ENCODE data around the gene CIDEA. TPM values are rescaled to one million over a fixed set of nuclear protein-coding genes. Genes with fewer than 3 reads are reported as not detected.
"Not testable (repeated sequence)": the region's sequence is repeated elsewhere in the genome, so short reads cannot be mapped to it uniquely, and the experiment has no call there.

The CIDEA gene
- total RNA-seq, result not detected

GRCh38 chr18:12254136-12254819 lies at the start of gene CIDEA:
Gene CIDEA (plus strand): TSS chr18:12254361. CDS start chr18:12254384, 23 bp downstream.
- DNase-seq, result no peak
- H3K9me3 Mint-ChIP-seq, result no peaks in the 10 kb centered on the region
- no peak within 1 kb of the TSS for H3K4me3 Mint-ChIP-seq
- H3K27me3 Mint-ChIP-seq (ENCODE audit: low read depth), result peaks cover 50% of the 10 kb centered on the region
- CTCF ChIA-PET, result interaction anchor here (0.6 kb wide), 1 partner anchor 18 kb away, joined by 3 read pairs; no protein-coding TSS in a partner anchor
- H3K36me3 Mint-ChIP-seq (ENCODE audit: low read depth), result no peaks in the 10 kb centered on the region
- intact Hi-C loops (cut with micrococcal nuclease), result no loop called here
- H3K4me1 Mint-ChIP-seq (ENCODE audit: low read depth), result peaks cover 2% of the 10 kb centered on the region
- H3K27ac Mint-ChIP-seq, result no peak within 1 kb of the TSS

GRCh38 chr18:12208296-12209153 lies 45.6 kb upstream of the CIDEA start:
- H3K9me3 Mint-ChIP-seq; intact Hi-C loops (cut with micrococcal nuclease); H3K27me3 Mint-ChIP-seq (ENCODE audit: low read depth); H3K27ac Mint-ChIP-seq; H3K36me3 Mint-ChIP-seq (ENCODE audit: low read depth); H3K4me3 Mint-ChIP-seq; DNase-seq; H3K4me1 Mint-ChIP-seq (ENCODE audit: low read depth); CTCF ChIA-PET: not testable (repeated sequence)

GRCh38 chr18:12212308-12212707 lies 41.9 kb upstream of the CIDEA start:
- peaks cover 18% of the 10 kb centered on the region for H3K27me3 Mint-ChIP-seq (ENCODE audit: low read depth)
- H3K4me1 Mint-ChIP-seq (ENCODE audit: low read depth); H3K36me3 Mint-ChIP-seq (ENCODE audit: low read depth); H3K9me3 Mint-ChIP-seq; H3K4me3 Mint-ChIP-seq; intact Hi-C loops (cut with micrococcal nuclease); CTCF ChIA-PET; H3K27ac Mint-ChIP-seq; DNase-seq: not testable (repeated sequence)

- H3K4me3 Mint-ChIP-seq; CTCF ChIA-PET; DNase-seq; H3K36me3 Mint-ChIP-seq (ENCODE audit: low read depth); H3K27ac Mint-ChIP-seq; H3K4me1 Mint-ChIP-seq (ENCODE audit: low read depth); H3K9me3 Mint-ChIP-seq; intact Hi-C loops (cut with micrococcal nuclease): not testable (repeated sequence)
- peaks cover 18% of the 10 kb centered on the region for H3K27me3 Mint-ChIP-seq (ENCODE audit: low read depth)
Observed at GRCh38 chr18:12214296-12215005, 39.7 kb upstream of the CIDEA start.

GRCh38 chr18:12216471-12216870 lies 37.7 kb upstream of the CIDEA start:
- H3K27me3 Mint-ChIP-seq (ENCODE audit: low read depth), result peaks cover 15% of the 10 kb centered on the region
- H3K4me3 Mint-ChIP-seq; H3K36me3 Mint-ChIP-seq (ENCODE audit: low read depth); CTCF ChIA-PET; H3K4me1 Mint-ChIP-seq (ENCODE audit: low read depth); H3K27ac Mint-ChIP-seq; H3K9me3 Mint-ChIP-seq; DNase-seq; intact Hi-C loops (cut with micrococcal nuclease): not testable (repeated sequence)

GRCh38 chr18:12218603-12219002 lies 35.6 kb upstream of the CIDEA start:
- CTCF ChIA-PET; H3K27ac Mint-ChIP-seq; DNase-seq; intact Hi-C loops (cut with micrococcal nuclease); H3K36me3 Mint-ChIP-seq (ENCODE audit: low read depth); H3K9me3 Mint-ChIP-seq; H3K4me3 Mint-ChIP-seq; H3K4me1 Mint-ChIP-seq (ENCODE audit: low read depth): not testable (repeated sequence)
- H3K27me3 Mint-ChIP-seq (ENCODE audit: low read depth), result peaks cover 15% of the 10 kb centered on the region

- H3K36me3 Mint-ChIP-seq (ENCODE audit: low read depth); H3K9me3 Mint-ChIP-seq: not testable (repeated sequence)
Observed at GRCh38 chr18:12222041-12222440, 32.1 kb upstream of the CIDEA start.

GRCh38 chr18:12223326-12223725 lies 30.8 kb upstream of the CIDEA start:
- DNase-seq; CTCF ChIA-PET; H3K27me3 Mint-ChIP-seq (ENCODE audit: low read depth); H3K9me3 Mint-ChIP-seq; H3K36me3 Mint-ChIP-seq (ENCODE audit: low read depth); intact Hi-C loops (cut with micrococcal nuclease); H3K4me3 Mint-ChIP-seq; H3K4me1 Mint-ChIP-seq (ENCODE audit: low read depth); H3K27ac Mint-ChIP-seq: not testable (repeated sequence)

More at GRCh38 chr18:12222041-12222440, 32.1 kb upstream of the CIDEA start:
- H3K27ac Mint-ChIP-seq; H3K4me3 Mint-ChIP-seq; CTCF ChIA-PET; H3K27me3 Mint-ChIP-seq (ENCODE audit: low read depth); intact Hi-C loops (cut with micrococcal nuclease); DNase-seq; H3K4me1 Mint-ChIP-seq (ENCODE audit: low read depth): not testable (repeated sequence)

GRCh38 chr18:12226807-12227206 lies 27.4 kb upstream of the CIDEA start:
- H3K27me3 Mint-ChIP-seq (ENCODE audit: low read depth); CTCF ChIA-PET; H3K9me3 Mint-ChIP-seq; H3K36me3 Mint-ChIP-seq (ENCODE audit: low read depth); H3K4me1 Mint-ChIP-seq (ENCODE audit: low read depth); DNase-seq; H3K27ac Mint-ChIP-seq; H3K4me3 Mint-ChIP-seq; intact Hi-C loops (cut with micrococcal nuclease): not testable (repeated sequence)

GRCh38 chr18:12227399-12228186 lies 26.6 kb upstream of the CIDEA start:
- H3K36me3 Mint-ChIP-seq (ENCODE audit: low read depth); H3K27me3 Mint-ChIP-seq (ENCODE audit: low read depth); CTCF ChIA-PET; intact Hi-C loops (cut with micrococcal nuclease); DNase-seq; H3K9me3 Mint-ChIP-seq; H3K27ac Mint-ChIP-seq; H3K4me3 Mint-ChIP-seq; H3K4me1 Mint-ChIP-seq (ENCODE audit: low read depth): not testable (repeated sequence)

- H3K27me3 Mint-ChIP-seq (ENCODE audit: low read depth); DNase-seq; H3K36me3 Mint-ChIP-seq (ENCODE audit: low read depth); intact Hi-C loops (cut with micrococcal nuclease); H3K4me1 Mint-ChIP-seq (ENCODE audit: low read depth); H3K4me3 Mint-ChIP-seq; H3K27ac Mint-ChIP-seq; CTCF ChIA-PET; H3K9me3 Mint-ChIP-seq: not testable (repeated sequence)
Observed at GRCh38 chr18:12228308-12228707, 25.9 kb upstream of the CIDEA start.

- H3K27me3 Mint-ChIP-seq (ENCODE audit: low read depth); H3K36me3 Mint-ChIP-seq (ENCODE audit: low read depth); DNase-seq; H3K4me3 Mint-ChIP-seq; CTCF ChIA-PET; H3K9me3 Mint-ChIP-seq; H3K27ac Mint-ChIP-seq; H3K4me1 Mint-ChIP-seq (ENCODE audit: low read depth): not testable (repeated sequence)
- intact Hi-C loops (cut with micrococcal nuclease), result loop anchor here (10.0 kb wide), 1 partner anchor 176 kb away; no protein-coding TSS in a partner anchor
Observed at GRCh38 chr18:12230561-12230960, 23.6 kb upstream of the CIDEA start.

All from activated naive CD4-positive, alpha-beta T cell treated with anti-CD3 and anti-CD28 coated beads for 36 hours (primary cell).